Activated T-helper 1 cell treated with anti-CD3 and anti-CD28 coated beads, Interleukin-2, amount 50 U/mL, for 16 hours (primary cell): ENCODE measurements around the gene MERTK.
"Not testable (repeated sequence)": the region's sequence is repeated elsewhere in the genome, so short reads cannot be mapped to it uniquely, and the experiment has no call there.

Experiments used
- DNase-seq, 2 donors: peaks; one replicate each; pipeline ENCODE4 v3.0.0-alpha.2; 2020; ENCODE audit warnings: low read depth in 1 of 2, low spot score in 1 of 2

Gene MERTK

DNA sequence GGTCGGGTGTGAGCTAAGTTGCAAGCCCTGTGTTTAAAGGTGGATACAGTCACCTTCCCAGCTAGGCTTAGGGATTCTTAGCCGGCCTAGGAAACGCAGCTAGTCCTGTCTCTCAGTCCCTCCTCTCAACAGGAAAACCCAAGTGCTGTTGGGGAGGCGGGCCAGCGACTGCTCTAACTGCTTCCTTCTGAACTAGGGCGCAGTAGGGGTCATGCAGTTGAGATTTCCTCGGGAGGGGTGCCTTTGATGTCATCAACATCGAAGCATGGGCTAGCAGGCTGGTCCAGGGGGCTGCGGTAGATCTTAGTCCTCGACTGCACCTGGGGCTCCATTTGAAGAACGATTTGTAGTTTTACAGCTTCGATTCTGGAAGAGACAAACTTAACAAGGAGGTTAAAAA, 141.1 kb downstream of the MERTK start:
- not testable (repeated sequence) for DNase-seq

DNA sequence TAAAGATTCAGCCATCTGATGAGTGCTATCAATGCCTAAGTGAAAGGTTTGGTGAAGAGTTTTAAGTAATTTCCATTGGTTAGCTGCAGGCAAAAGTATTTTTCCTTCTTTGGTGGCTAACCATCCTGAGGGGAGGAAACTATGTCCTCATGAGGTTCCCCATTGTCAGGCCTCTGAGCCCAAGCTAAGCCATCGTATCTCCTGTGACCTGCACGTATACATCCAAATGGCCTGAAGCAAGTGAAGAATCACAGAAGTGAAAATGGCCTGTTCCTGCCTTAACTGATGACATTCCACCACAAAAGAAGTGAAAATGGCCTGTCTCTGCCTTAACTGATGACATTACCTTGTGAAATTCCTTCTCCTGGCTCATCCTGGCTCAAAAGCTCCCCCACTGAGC, 141.7 kb downstream of the MERTK start:
- not testable (repeated sequence) for DNase-seq

DNA sequence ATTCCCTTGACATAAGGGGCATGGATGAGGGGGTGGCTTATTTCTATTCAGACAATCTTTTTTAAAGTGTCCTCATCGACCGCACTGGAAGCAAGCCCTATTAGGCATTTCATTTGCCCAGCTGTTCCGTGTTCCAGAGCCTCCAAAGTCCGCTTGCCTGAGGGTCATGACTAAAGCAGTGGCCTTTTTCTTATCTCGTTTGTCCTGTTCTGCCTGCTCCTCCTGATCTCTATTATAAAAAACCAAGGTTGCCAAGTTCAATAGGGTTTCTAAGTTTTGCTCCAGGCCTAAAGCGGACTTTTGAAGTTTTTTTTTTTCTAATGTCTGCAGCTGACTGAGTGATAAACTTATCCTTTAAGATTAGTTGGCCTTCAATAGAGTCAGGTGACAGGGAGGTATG, 143.1 kb downstream of the MERTK start:
- not testable (repeated sequence) for DNase-seq

DNA sequence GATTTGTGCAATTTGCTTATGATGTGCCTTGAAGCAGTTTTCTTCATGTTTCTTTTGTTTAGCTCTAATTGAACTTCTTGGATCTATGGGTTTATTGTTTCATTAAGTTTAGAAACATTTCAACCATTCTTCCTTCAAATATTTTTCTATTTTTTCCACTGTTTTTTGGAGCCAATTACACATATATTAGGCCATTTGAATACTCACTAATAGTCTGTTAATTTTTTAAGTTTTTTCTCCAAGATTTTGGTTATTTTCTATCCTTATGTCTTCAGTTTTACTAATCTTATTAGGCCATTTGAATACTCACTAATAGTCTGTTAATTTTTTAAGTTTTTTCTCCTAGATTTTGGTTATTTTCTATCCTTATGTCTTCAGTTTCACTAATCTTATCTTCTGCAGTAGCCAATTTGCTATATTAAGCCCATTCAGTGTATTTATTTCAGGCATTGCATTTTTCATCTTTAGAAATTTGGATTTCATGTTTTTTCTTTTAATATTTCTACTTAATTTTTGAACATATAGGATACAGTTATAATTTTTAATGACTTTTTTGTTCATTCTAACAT, 147.1 kb downstream of the MERTK start:
- no peak for DNase-seq

DNA sequence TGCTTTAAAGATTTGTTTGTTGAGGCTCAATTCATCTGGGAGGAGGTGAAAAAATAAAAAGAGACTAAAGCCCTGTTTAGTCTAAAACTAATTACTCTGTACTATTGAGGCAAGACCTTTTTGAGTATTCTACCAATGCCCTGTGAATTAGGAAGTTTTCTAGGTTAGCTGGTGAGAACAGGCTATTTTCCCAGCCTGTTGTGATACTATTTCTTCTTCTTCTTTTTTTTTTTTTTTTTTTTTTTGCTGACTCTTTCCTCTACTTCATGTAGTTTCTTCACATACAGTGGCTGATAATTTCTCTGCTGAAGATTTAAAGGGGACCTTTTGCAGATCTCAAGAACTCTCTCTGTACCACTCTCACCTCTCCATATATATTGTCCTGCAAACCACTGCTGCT, 147.8 kb downstream of the MERTK start:
- DNase-seq: no peak

DNA sequence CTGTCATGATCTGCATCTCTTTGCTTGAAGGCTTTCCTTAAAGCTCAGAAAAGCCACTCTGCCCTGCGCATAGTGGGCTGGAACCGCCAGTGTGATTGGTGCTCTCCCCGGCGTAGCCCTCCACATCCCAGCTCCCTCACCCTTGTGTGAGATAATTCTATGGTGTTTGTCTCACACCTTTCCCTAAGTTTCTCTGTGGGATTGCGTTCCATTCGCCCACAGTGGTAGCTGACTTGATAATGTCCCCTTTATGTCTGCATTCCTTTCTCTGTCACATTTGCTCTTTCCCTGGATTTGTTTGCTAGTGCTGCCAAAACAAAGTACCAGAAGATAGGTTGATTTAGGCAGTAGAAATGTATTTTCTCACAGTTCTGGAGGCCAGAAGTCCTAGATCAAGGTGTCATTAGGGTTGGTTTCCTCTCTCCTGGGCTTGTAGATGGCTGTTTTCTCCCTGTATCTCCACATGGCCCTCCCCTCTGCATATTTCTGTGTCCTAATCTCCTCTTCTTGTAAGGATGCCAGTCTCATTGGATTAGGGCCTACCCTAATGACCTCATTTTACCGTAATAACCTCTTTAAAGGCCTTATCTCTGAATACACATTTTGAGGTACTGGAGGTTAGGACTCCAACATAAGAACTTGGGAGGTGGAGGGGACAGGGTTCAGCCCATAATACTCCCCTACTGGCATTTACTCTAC, 149.3 kb downstream of the MERTK start:
- no peak for DNase-seq

DNA sequence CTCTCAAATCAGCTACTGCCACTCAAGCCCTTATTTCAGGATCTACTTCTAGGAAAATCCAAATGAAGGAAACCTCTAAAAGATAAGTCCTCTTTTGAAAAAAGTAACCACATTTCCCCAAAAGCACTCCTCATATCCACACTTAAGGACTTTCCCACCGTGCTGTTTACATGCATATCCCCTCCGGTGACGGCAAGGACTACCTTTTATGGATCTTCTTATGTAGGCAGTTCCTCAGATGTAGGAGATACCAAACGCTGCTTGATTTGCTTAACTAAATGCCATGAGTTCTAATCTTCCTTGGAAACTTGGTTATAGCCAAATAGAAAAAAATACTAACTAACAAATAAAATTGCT, 149.8 kb downstream of the MERTK start:
- no peak for DNase-seq

DNA sequence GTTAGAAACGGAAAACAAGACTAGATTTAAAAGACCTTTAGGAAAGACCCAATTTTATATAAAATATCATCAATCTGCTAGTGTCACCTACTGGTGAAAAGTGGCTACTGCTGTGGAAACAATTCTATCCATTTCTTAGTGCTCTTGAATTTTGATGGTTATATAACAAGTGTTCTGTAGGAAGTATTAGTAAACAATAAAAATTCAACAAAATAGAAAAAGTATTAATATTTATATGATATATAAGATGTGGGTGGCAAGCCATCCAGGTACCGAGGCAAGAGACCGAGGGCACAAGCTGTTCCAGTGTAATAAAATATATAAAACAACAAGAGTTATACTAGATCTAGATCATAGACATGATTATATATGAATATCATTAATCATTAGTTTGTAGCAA, 150.5 kb downstream of the MERTK start:
- DNase-seq: no peak

DNA sequence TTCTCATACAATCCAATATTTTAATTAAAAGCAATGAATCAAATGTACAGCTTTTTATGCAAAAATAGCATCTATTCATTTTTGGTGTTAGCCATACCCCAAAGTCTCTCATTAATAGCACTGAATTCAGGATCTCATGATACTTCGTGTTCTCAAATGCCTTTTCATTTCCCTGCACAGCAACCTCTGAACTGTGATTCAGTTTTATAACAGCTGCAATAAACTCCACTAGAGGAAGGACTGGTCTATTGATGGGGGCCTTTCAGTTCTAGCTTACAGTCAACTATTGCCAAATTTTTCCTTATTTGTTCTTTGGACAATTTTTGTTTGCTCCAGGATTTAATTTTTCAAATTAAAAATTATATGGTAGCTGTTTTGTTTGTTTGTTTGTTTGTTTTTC, 151.9 kb downstream of the MERTK start:
- no peak for DNase-seq

DNA sequence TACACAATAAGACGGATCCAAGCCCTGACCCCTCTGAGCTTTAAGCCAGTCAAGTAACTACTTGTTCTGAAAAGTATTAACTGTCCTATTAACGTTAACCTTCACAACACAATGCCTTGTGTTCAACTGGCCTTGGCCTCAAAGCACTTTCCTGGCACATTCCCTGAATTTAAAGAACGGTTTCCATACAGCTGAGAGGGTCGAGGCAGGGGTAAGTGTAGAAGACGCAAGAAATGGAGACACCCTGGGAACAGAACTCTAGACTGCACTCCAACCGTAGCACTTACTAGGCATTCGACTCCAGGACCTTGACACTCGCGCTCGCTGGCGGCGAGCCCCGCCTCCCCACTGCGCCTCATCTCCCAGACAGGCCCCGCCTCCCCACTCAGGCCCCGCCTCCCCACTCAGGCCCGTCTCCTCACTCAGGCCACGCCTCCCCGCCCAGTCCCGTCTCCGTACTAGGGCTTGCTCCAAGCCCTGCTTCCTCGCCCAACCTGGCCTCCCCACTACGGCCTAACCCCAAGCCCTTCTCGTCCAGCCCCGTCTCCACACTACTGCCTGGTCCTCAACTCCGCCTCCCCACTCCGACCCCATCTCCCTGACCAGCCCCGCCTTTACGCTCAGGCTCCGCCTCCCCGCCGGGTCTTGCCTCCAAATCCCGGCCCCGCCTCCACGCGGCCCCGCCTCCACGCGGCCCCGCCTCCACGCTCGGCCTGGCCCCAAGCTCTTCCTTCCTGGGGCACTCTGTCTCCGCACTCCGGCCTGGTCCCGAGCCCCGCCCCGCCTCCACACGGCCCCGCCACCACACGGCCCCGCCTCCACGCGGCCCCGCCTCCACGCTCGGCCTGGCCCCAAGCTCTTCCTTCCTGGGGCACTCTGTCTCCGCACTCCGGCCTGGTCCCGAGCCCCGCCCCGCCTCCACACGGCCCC, 155.8 kb downstream of the MERTK start:
- DNase-seq: peak; percentile 92 to 97

DNA sequence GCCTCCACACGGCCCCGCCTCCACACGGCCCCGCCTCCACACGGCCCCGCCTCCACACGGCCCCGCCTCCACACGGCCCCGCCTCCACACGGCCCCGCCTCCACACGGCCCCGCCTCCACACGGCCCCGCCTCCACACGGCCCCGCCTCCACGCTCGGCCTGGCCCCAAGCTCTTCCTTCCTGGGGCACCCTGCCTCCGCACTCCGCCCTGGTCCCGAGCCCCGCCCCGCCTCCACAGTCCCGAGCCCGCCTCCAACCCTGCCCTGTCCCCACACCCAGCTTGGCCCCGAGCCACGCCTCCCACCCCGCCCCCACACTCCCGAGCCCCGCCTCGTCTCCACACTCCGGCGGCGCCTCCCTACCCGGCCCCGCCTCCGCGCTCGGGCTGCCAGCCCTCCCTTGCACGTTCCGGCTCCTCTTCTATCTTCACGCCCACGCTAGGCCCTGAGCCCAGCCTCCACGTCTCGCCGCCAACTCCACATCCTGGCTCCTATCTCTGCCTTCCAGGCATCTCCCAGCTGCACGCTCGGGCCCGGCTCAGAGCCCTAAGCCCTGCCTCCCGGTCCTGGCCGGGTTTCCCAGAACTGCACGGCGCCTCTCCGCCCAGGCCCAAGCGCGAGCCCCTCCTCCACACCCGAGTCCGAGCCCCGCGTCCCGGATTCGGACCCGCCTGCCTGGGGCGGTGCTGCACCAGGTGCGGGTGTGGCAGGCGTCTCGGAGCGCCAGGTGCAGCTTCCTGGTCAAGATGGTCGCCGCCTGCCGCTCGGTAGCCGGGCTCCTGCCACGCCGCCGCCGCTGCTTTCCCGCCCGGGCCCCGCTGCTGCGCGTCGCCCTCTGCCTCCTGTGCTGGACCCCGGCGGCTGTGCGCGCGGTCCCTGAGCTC, 156.7 kb downstream of the MERTK start, which contains the start of gene TMEM87B:
TSS of gene TMEM87B (plus strand) at position 423 of the 883 bp plus-strand sequence. CDS start at position 746, 323 bp downstream.
- DNase-seq: peak; percentile 96

DNA sequence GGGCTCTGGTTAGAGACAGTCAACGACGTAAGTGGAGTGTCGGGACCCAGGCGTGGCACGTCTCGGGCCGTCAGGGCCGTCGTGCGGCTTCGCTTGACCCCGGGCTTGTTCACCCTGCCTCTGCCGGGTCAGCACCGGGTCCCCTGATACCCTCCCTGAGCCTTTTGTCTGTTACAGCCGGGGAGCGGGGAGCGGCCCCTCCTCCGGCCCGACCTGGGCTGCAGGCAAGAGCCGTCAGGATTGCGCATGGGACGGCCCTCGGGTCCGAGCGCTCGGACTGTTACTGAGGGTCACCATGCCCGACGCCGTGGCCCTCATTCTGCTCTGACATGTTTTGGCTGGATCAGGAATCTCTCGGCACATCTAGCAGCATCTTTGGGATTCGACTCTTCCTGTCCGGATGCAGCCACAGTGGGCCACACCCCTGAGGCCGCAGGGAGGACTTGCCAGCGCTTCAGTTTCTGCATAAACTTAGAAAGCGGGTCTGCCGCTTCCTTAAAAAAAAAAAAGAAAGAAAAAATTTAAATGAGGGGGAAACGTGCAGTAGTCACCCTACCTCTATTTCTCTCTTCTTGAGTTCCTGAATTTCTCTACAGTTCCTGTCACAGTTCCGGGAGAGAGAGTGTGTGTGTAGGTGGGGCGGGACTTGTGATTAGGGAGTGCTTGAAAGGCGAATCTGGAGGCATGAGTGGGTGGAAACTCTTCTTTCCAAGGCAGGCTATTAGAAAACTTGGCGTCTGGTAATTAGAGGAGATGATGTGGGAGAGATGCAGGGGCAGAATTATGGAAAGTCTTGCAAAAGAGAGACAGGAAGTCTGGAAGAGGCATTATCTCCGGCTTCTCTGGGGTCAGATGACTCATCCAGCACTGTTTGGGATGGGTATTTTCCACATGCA, 157.6 kb downstream of the MERTK start:
- DNase-seq: peak in 1 of 2 donors; percentile 3

DNA sequence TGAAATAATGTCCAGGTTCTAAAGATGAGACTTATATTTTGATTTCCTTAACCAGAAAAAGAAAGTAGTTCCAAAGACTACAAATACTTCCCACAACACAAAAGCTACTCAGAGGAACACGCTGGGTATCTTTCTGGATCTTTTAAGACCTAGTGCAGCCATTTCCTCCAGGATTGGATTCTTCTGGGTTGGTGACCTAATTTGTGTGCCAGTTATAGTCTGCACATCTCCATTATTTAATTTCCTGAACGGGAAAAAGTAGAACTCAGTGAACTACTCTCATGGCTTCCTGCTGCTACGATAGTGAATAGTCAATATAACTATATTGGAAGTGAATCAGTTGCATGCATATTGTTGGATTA, 158.2 kb downstream of the MERTK start:
- no peak for DNase-seq

DNA sequence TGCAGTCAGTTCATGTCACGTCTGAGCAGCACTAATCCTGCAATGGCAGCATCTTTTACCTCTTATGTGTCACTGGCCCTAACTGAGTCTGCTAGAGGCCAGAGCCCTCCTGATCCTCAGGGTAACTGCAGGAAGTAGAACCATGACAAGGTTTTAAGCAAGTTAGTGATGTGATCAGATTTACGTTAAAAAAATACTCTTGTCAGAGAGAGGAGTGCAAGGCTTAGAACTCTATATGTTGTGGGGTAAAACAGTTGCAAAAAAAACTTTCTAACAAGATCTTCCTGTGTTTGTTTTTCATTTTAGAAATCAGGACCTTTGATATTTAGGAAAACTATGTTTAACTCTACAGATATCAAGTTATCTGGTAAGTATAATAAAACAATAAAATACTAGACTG, 161.3 kb downstream of the MERTK start:
- no peak for DNase-seq

DNA sequence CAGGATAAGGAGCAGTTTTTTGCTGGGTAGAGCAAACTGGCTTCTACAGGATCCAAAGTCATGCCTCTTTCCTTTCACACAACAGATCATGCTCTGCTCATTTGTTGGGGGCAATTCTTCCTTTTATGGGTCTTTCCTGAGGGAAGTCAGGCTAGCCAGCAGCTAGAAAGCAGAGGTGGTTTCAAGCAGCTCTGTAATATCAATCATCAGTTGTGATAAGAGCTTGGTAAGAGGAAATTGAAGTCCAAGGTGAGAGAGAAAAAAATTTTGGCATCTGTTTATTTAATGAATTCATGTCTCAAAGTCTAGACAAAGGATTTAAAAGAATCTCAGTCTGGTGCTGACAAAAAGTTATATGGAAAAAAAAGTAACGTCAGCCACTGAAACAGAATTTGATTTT, 162.9 kb downstream of the MERTK start:
- no peak for DNase-seq

DNA sequence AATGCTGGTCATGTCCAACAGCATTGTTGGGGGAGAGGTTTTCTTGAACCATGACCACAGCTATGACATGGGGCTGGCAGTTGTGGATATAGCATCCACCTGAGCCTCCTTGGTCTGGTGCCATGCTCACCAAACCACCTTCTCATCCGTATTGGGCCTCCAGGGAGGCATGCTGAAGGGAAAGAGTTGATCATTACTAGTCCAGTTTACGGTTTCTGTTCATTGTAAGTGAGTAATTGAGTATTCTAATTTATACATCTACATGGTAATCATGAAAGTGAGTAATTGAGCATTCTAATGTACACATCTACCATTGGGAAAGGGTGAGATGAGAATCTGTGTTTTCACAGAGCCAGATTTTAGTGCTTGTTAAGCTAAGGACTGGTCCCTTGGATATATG, 163.4 kb downstream of the MERTK start:
- no peak for DNase-seq

DNA sequence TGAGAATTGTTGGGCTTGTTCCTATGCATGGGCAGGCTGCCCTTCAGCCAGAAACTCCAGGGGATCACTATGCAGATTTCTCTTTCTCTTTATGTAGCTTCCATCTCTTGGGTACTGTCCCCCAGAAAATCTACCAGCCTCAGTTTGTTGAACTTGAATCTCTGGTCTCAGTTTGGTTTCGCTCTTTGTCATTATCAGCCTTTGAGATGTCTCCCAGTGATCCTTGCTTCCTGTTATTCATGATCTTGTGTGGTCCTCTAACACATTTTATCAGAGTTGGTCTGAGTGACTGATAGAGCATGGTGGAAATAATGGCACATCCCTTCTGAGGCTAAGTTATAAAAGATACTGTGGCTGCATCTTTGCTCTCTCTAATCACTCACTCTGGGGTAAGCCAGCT, 164.5 kb downstream of the MERTK start:
- DNase-seq: no peak

DNA sequence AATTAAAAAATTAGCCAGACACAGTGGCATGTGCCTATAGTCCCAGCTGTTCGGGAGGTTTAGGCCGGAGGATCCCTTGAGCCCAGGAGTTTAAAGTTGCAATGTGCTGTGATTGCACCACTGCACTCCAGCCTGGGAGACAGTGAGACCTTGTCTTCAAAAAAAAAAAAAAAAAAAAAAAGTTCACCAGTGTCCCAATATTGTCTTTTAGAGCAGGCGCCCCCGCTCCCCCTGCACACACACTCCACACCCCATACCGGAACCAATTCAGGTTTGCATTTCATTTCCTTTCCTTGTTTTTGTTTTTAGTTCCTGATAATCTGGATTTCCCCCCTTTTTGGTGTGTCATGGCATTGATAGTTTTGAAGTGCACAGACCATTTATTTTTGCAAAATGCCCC, 167.1 kb downstream of the MERTK start:
- DNase-seq: no peak

DNA sequence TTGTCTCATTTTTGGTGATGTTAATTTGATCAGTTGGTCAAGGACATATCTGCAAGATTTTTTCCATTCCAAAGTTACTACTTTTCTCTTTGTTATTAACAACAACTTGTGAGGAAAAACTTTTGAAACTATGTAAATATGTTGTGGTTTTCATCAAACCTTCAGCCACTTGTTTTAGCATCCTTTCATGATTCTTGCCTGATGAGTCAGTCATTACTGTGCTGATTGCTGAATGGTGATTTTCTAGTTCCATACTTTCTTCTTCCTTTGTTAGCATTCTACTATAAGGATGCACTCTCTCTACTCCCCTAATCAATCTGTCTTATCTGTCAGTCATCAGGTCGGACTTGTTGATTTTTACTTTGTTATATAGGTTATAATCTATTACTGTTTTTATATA, 167.6 kb downstream of the MERTK start:
- no peak for DNase-seq

DNA sequence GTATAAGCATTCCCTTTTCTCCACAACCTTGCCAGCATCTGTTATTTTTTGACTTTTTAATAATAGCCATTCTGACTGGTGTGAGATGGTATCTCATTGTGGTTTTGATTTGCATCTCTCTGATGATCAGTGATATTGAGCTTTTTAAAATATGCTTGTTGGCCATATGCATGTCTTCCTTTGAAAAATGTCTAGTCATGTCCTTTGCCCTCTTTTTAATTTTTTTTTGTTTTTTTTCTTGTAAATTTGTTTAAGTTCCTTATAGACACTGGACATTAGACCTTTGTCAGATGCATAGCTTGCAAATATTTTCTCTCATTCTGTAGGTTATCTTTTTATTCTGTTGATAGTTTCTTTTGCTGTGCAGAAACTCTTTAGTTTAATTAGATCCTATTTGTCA, 171.4 kb downstream of the MERTK start:
- DNase-seq: not testable (repeated sequence)
